NB4 (cell line): ENCODE results near the gene DMWD.

Source experiments
- DNase-seq: peaks from one replicate; pipeline ENCODE4 v3.0.0; 2010; ENCODE audit warnings: low read depth
- H3K4me3 ChIP-seq: one replicate; pipeline ENCODE4 v1.5.1; 2011; ENCODE audit warnings: mild to moderate bottlenecking, low read depth, low read length, moderate library complexity
- CTCF ChIP-seq: IDR thresholded peaks from one replicate; pipeline ENCODE4 v1.5.1; 2012; ENCODE audit warnings: low read depth, low read length
- MAX ChIP-seq: IDR thresholded peaks from 2 replicates; pipeline ENCODE4 v1.6.1; 2011; ENCODE audit warnings: low read depth, low read length
- MYC ChIP-seq: IDR thresholded peaks from 2 replicates; pipeline ENCODE4 v1.6.1; 2011; ENCODE audit warnings: low read depth, low read length
- POLR2A ChIP-seq: IDR thresholded peaks from 2 replicates; pipeline ENCODE4 v1.6.1; 2011; ENCODE audit warnings: mild to moderate bottlenecking; ENCODE audit not compliant: insufficient read length; ENCODE audit errors: extremely low read depth

DMWD gene

GRCh38 chr19:45762870-45763631 lies 29.6 kb downstream of the DMWD start:
- no peak overlapping the region for H3K4me3 ChIP-seq
- no peak for TF ChIP-seq CTCF
- no peak for DNase-seq

- no peak overlapping the region for H3K4me3 ChIP-seq
- no peak for TF ChIP-seq CTCF
- TF ChIP-seq MYC = no peak
- TF ChIP-seq POLR2A = no peak
- TF ChIP-seq MAX = no peak
- DNase-seq = no peak
These were observed 30.9 kb downstream of the DMWD start for GRCh38 chr19:45761714-45762113.

GRCh38 chr19:45758921-45759320 lies 33.7 kb downstream of the DMWD start:
- TF ChIP-seq MYC = no peak
- no peak for TF ChIP-seq MAX
- TF ChIP-seq POLR2A = no peak
- no peak for TF ChIP-seq CTCF
- DNase-seq = no peak

GRCh38 chr19:45757695-45758094 lies 35.0 kb downstream of the DMWD start:
- DNase-seq = no peak
- no peak overlapping the region for H3K4me3 ChIP-seq
- TF ChIP-seq MYC (no peak), CTCF (no peak), MAX (no peak), POLR2A (no peak)

More at GRCh38 chr19:45758921-45759320, 33.7 kb downstream of the DMWD start:
- no peak overlapping the region for H3K4me3 ChIP-seq

DNA sequence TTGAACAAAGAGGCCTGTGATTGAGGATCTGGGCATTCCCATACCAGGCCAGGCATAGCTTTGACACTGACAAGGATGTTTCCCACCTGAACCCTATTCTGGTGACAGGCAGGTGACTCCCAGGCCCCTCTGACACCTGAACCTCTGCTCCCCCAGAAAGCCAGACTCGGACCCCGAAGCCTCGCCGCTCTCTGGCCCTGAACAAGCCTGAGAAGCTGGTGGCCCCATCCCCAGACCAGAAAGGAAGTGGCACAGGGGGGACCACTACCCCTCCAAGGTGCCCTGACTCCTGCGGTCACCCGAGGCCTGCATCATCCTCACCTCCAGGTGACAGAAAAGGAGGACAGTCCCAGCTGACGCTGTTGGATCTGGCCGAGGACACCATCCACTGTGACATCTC lies 38.3 kb downstream of the DMWD start:
- no peak for TF ChIP-seq MYC
- no peak for TF ChIP-seq POLR2A
- TF ChIP-seq CTCF = no peak
- no peak for TF ChIP-seq MAX
- DNase-seq = no peak
- no peak overlapping the region for H3K4me3 ChIP-seq

GRCh38 chr19:45753548-45753947 lies 39.1 kb downstream of the DMWD start:
- H3K4me3 ChIP-seq = no peak overlapping the region
- DNase-seq = no peak
- no peak for TF ChIP-seq MAX
- no peak for TF ChIP-seq POLR2A
- no peak for TF ChIP-seq MYC
- no peak for TF ChIP-seq CTCF
